Measurements from ENCODE around the gene ALG3. TPM values are rescaled to one million over a fixed set of nuclear protein-coding genes. Genes with fewer than 3 reads are reported as not detected.

The ALG3 gene
- total and polyA plus RNA-seq, 9 of the 15 experiments (the other 6 are each of a cell fraction or from before 2014, with no cell fraction given), result 37.5 to 107 (median 80.1) TPM

DNA sequence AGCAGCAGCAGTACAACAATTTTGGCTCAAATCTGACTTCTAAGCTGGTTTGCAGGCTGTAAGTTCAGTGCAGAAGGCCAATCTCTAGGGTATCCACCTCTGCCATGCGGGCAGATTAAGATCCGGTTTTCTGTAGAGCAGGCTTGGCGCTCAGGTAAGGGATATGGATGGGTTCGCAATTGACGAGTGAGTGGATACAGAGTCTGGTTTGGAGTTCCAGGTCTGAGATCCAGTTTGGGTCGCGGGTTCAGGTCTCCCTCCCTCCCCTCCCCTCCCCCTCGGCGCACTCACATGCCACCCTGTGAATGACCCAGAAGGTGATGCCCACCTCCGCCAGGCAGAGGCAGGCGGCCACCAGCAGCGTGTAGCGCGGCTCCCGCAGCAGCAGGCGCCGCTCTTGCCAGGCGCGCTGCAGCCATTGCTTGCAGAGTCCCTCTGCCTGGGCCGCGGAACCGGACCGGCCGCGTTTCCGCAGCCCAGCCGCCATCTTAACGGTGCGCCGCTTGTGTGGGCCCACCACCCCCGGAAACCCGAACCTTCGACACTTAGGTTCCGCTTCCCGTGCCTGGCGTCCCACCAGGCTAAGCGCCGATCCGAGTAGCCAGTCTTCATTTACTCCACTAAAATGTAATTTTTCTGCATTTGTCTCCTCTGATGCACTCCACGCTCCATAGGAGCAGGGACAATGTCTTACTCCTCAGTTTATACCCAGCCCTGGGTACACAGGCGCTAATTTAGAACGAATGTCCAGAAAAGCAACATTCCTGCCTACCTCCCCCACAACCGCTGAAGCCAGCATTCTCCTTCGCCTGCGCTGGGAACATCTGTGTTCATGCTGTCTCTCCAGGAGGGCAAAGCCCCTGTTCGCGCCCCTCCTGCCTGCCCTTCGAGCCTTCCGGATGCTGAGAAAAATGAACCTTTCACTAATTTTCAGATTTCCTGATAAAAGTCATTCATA, at the start of gene ALG3 (continued):
- TF ChIP-seq RAD21 (CRISPR knock-in tag; conservative IDR thresholded peaks at IDR 0.05 in 1 of 2, IDR thresholded peaks at IDR 0.05 in 1 of 2), result no peak
- peak; percentile 94 for TF ChIP-seq NFRKB (IDR thresholded peaks at IDR 0.05; ENCODE audit: low read depth)
- no peak for TF ChIP-seq KAT2B (IDR thresholded peaks at IDR 0.05; ENCODE audit: low read depth, low read length)
- TF ChIP-seq, protein P1, sequence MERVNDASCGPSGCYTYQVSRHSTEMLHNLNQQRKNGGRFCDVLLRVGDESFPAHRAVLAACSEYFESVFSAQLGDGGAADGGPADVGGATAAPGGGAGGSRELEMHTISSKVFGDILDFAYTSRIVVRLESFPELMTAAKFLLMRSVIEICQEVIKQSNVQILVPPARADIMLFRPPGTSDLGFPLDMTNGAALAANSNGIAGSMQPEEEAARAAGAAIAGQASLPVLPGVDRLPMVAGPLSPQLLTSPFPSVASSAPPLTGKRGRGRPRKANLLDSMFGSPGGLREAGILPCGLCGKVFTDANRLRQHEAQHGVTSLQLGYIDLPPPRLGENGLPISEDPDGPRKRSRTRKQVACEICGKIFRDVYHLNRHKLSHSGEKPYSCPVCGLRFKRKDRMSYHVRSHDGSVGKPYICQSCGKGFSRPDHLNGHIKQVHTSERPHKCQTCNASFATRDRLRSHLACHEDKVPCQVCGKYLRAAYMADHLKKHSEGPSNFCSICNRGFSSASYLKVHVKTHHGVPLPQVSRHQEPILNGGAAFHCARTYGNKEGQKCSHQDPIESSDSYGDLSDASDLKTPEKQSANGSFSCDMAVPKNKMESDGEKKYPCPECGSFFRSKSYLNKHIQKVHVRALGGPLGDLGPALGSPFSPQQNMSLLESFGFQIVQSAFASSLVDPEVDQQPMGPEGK (CRISPR knock-in tag; IDR thresholded peaks at IDR 0.05; ENCODE audit: borderline replicate concordance), result 0 out of 2 replicates have a peak, but pooled peaks have one; percentile 29
- peak; percentile 86 for TF ChIP-seq MXD1 (CRISPR knock-in tag; IDR thresholded peaks at IDR 0.05; ENCODE audit: borderline replicate concordance, poor library complexity, severe bottlenecking)
- peak; percentile 80 for TF ChIP-seq ZNF583 (CRISPR knock-in tag; IDR thresholded peaks at IDR 0.05)
- peak; percentile 73 for TF ChIP-seq CREM (IDR thresholded peaks at IDR 0.05; ENCODE audit: low read depth)
- TF ChIP-seq CEBPG (CRISPR knock-in tag; IDR thresholded peaks at IDR 0.05), result no peak
- TF ChIP-seq CEBPG (tag; conservative IDR thresholded peaks at IDR 0.05 in 1 of 2, IDR thresholded peaks at IDR 0.05 in 1 of 2), result no peak
- peak; percentile 44 for TF ChIP-seq JUND (IDR thresholded peaks at IDR 0.05; ENCODE audit: borderline replicate concordance, low read depth, low read length)
- no peak for TF ChIP-seq JUND (tag; IDR thresholded peaks at IDR 0.05; ENCODE audit: borderline replicate concordance, low read depth, low read length)
- no peak for TF ChIP-seq TEAD2 (tag; IDR thresholded peaks at IDR 0.05)
- peak; percentile 86 for TF ChIP-seq MTA3 (IDR thresholded peaks at IDR 0.05; ENCODE audit: borderline replicate concordance)
- TF ChIP-seq RBM22 (IDR thresholded peaks at IDR 0.05; ENCODE audit: low read depth, low read length, poor library complexity, severe bottlenecking), result peak; percentile 79
- peak; percentile 50; the same call in 1 of the 2 replicates for TF ChIP-seq DMBX1 (CRISPR knock-in tag; IDR thresholded peaks at IDR 0.05; ENCODE audit: borderline replicate concordance)
- TF ChIP-seq ZNF766 (CRISPR knock-in tag; conservative IDR thresholded peaks at IDR 0.05), result no peak; the same call in 1 of the 2 replicates
- TF ChIP-seq AFF1 (IDR thresholded peaks at IDR 0.05; ENCODE audit: low read depth in 1 of 2, partially characterized antibody in 2 of 2), result peak in 1 of 2 experiments; percentile 27
- no peak for TF ChIP-seq ZNF507 (tag; conservative IDR thresholded peaks at IDR 0.05)
- peak; percentile 68 for TF ChIP-seq TOE1 (IDR thresholded peaks at IDR 0.05; ENCODE audit: borderline replicate concordance)
- TF ChIP-seq TOE1 (CRISPR knock-in tag; IDR thresholded peaks at IDR 0.05; ENCODE audit: borderline replicate concordance, low read depth), result no peak

All from K562 (cell line).